GM18867 (cell line): ENCODE data around the gene TENM3.

Experiments used
- ATAC-seq: cut with Tn5 transposase; IDR thresholded peaks from one replicate; pipeline ENCODE4 v1.9.1; 2021; ENCODE audit warnings: mild to moderate bottlenecking, moderate library complexity; ENCODE audit not compliant: unreplicated experiment

The TENM3 gene

DNA sequence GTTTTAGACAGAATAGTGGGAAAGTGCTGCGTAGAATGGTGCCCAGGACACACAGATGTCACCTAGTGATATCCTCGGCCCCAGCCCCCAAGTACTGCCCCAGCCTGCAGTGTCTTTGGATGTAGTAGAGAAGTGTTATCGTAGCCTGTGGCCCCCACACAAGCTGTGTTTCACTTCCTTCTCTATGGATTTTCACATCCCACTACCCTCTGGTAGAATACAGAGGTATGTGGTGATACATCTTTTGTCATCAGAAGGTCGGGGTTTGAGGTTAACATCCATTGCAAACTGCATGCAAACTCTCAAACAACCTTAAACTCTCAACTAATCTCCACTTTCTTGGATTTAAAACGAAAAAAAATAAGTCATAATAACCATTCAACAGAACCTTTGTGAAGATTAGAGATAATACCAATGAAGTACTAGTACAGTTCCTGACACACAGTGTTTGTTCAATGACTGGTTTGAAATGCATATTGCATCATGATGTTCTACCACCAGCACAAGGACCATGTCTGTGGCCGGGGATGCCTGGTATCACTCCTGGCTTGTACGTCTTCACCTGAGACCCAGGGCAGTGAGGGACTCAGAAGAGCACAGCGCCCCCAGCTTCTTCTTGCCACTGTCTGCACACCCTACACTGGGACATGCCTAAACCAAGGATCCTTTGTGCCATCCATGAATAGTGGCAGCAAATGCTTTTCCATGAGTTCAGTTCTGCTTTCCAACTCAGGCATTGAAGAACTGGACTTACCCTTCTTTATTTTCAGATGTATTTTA, 406.7 kb downstream of the TENM3 start:
- ATAC-seq, result no peak

DNA sequence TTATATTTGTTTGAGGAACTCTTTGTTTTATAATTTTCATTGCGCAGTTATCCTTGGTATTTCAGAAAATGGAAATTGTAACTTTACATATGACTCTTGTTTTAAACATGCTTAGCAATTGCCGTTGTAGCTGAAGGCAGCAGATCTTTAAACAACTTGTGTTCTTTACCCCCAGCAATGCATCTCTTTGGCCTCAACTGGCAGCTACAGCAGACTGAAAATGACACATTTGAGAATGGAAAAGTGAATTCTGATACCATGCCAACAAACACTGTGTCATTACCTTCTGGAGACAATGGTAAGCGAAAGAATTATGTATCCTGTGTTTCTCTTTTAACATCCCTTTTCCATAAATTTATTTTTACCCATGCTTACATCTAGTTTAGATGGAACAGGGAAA, 410.4 kb downstream of the TENM3 start:
- no peak for ATAC-seq

DNA sequence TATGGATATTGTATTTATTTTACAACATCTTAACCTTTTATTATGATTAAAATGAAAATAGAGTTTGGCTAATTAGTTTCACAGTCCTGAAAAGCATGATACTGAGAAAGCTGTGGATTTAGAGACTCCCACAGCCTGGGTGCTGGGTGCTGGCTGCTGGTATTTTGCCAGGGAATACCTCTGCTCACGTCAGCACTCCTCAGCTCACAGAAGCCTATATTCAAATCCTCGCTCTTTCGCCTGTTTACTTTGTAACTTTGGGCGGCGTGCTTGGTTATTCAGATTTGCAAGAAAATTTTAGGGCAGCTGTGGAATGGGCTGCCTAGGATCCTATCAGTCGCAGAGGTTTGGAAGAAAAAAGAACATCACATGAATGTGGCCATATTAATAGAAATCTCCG, 412.1 kb downstream of the TENM3 start:
- no peak for ATAC-seq

GRCh38 chr4:182662551-182662950, 419.3 kb downstream of the TENM3 start:
- no peak for ATAC-seq

GRCh38 chr4:182671231-182671630, 428.0 kb downstream of the TENM3 start:
- no peak for ATAC-seq

DNA sequence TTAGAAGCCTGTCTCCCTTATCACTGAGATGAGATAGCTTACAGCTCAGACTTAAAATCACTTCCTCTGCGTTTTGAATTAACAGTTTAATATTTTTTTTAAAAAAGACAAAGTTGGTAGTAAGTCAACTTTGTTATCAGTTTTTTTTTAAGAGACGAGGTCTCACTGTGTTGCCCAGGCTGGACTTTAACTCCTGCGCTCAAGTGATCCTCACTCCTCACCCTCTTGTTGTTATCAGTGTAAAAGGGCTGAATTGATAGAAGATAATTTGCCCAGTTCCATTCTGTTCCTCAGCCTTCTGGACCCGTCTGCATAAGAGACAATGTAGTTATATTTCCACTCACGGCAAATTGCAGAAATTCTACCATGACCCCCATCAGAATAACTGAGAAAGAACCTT, 428.5 kb downstream of the TENM3 start:
- no peak for ATAC-seq

- ATAC-seq, result no peak
Observed at GRCh38 chr4:182678590-182678989, 435.4 kb downstream of the TENM3 start.

GRCh38 chr4:182679533-182679932, 436.3 kb downstream of the TENM3 start:
- ATAC-seq, result no peak

DNA sequence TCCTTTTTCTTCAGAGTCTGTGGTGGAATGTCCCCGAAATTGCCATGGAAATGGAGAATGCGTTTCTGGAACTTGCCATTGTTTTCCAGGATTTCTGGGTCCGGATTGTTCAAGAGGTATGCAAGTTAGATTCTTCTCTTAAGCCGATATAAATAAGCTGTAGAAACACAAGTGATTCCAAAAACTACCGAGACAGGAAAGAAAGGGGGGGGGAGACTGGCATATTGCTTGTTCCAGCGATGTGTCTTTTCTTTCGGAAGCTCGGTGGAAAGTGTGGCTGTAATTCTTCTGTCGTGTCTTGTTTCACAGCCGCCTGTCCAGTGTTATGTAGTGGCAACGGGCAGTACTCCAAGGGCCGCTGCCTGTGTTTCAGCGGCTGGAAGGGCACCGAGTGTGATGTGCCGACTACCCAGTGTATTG, 437.0 kb downstream of the TENM3 start:
- ATAC-seq, result no peak

DNA sequence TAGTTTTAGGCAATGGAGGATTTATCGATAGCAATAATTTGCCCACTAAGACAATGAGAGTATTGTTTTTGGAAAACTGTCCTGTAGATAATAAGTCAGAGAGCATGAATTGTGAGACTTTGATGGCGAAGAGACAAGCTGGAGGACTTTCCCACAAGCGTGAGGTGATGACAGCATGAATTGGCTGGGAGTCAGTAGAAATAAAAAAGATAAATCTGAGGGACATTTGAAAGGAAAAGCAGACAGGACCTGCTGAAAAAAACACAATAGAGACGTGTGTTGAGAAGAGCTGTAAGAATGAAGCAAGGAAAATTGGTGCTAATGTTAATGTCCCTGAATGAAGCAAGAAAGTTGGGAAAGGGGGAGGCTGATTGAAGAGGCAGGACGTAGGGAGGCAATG, 440.5 kb downstream of the TENM3 start:
- ATAC-seq, result no peak

DNA sequence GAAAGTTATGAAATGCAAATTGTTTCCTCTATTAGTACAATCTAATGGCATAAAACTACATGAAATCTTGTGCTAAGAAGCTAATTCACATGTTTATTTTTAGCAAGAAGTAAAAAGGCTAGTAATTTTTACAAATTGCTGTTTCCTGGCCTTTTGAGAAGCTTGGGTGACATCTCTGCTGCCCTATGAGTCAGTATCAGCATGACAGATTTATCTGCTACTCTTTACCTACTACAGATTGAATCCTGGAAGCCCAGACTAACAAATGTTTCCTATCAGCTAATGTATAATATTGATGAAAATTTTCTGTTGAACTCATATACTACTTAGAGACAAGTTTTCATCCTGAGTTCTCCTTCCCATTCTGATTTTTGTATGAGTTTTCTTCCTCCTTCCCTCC, 441.6 kb downstream of the TENM3 start:
- ATAC-seq, result no peak

GRCh38 chr4:182688081-182688480, 444.9 kb downstream of the TENM3 start:
- ATAC-seq, result no peak

- ATAC-seq, result no peak
Observed at GRCh38 chr4:182694551-182694950, 451.3 kb downstream of the TENM3 start.

DNA sequence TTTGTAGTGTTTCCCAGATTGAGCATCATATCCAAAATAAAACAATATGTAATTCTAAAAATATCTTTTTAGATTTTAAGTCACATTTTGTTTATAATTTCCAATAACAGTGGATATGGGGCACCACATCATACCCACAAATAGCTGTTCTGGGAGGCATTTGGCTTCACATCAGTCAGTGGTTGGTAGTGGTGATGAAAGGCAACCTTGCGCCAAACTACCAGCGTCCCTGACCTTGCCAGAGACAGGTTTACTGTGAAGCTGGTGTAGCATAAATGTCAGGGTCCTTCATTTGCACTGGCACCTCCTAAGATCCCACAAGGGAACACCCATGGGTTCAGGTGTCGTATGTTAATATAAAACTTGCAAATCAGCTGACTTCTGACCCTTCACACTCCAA, 451.8 kb downstream of the TENM3 start:
- ATAC-seq, result no peak

GRCh38 chr4:182695842-182696241, 452.6 kb downstream of the TENM3 start:
- ATAC-seq, result no peak

GRCh38 chr4:182697094-182697493, 453.9 kb downstream of the TENM3 start:
- no peak for ATAC-seq

GRCh38 chr4:182698212-182698611, 455.0 kb downstream of the TENM3 start:
- ATAC-seq, result no peak

GRCh38 chr4:182699201-182699600, 456.0 kb downstream of the TENM3 start:
- no peak for ATAC-seq

GRCh38 chr4:182699795-182700194, 456.6 kb downstream of the TENM3 start:
- no peak for ATAC-seq

GRCh38 chr4:182700362-182701160, 457.4 kb downstream of the TENM3 start:
- ATAC-seq, result no peak

DNA sequence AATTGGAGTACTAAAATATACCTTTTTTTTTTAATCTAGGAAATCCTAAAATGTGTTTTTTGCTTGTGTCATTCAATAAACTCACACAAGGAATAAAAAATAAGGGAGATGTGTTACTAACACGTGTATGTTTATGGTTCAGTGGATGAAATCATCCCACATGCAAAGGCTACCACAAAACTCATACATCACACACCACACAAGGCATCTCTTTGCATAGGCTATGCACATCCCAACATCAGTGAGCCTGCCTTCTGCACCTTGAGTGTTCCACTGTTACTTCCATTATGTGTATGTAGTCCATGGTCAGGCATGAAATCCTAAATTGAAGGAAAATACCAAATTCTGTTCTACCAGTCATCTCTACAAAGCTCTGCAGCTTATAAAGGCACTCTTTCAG, 460.9 kb downstream of the TENM3 start:
- ATAC-seq, result no peak

DNA sequence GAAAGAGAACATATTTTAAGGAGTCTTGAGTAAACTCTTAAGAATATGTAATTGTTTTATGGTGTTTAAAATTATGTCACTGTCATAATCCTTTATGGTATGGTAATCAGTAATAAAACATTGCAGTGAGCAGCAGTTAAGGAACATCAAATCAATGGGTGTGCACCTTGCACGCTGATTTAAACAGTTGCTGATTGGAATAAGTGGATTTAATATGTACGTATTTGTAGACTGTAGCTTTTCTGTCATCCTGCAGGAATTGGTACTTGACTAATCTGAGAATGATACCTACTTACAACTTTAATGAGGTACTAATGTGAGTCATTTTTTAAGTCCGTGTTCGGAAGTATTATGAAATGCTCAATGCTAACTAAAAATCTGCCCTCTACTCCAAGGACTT, 461.7 kb downstream of the TENM3 start:
- no peak for ATAC-seq
